Left ventricle myocardium inferior (tissue), 1 donor: ENCODE data around the gene PRR23A. TPM values are rescaled to one million over a fixed set of nuclear protein-coding genes. Genes with fewer than 3 reads are reported as not detected.

ENCODE experiments used
- DNase-seq: peaks from one replicate; pipeline ENCODE4 v3.0.0-alpha.2; 2020
- H3K27ac ChIP-seq: fragments of 200-600 bp; replicated peaks from 2 replicates; pipeline ENCODE4 v1.8.0; 2021
- H3K27me3 ChIP-seq: fragments of 200-600 bp; 2 replicates; pipeline ENCODE4 v1.8.0; 2021; ENCODE audit warnings: low read depth
- H3K36me3 ChIP-seq: fragments of 200-600 bp; 2 replicates; pipeline ENCODE4 v1.8.0; 2021
- H3K4me1 ChIP-seq: fragments of 200-600 bp; 2 replicates; pipeline ENCODE4 v1.8.0; 2021
- H3K4me3 ChIP-seq: fragments of 200-600 bp; 2 replicates; pipeline ENCODE4 v1.8.0; 2021; ENCODE audit warnings: mild to moderate bottlenecking, moderate library complexity
- H3K9me3 ChIP-seq: fragments of 200-600 bp; replicated peaks from 2 replicates; pipeline ENCODE4 v1.8.0; 2021
- intact Hi-C: fragments of 100-400 bp; cut with micrococcal nuclease; formaldehyde crosslinking; loops from one replicate; pipeline ENCODE4 v1.11.0; 2022
- total RNA-seq: library from RNA; stranded (reverse); fragmentation: NEBNext Ultra II Directional; extraction: Animal tissue kit (Norgen Biotek cat#: 25700); gene quantifications from one replicate; pipeline ENCODE4 v1.2.1, GENCODE V29; 2021
- TF ChIP-seq, protein P1 (sequence below): fragments of 200-600 bp; IDR thresholded peaks from 2 replicates; pipeline ENCODE4 v1.8.0; 2021; ENCODE audit warnings: antibody characterized with exemption, mild to moderate bottlenecking, borderline replicate concordance
- donor health status: DM: no; HTN: yes; CAD: no; lungs with severe emphysema.

The PRR23A gene
- total RNA-seq, 1 donor from 2014 or later: not detected

DNA sequence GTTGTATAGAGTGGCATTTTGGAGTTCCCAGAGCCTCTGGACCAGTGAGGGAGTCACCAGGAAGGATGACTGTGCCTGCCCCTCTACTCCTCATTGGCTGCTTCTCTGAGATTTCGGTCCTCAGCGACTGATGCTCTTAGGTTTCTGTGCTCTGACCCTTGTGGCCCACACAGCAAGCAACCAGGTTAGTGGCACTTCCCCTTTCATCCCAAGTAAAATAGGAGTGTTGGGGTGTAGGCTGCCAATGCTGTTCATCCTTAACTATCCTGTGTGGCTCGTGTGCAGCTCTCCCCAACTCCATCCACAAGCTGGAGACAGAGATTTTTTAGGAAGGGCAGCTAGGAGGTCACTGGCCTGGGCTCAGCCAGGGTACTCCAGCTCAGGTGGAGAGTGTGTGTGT lies 21.3 kb downstream of the PRR23A start:
- H3K4me1 ChIP-seq: no peaks in the 10 kb centered on the region
- H3K27ac ChIP-seq: no peak overlapping the region
- TF ChIP-seq, protein P1, sequence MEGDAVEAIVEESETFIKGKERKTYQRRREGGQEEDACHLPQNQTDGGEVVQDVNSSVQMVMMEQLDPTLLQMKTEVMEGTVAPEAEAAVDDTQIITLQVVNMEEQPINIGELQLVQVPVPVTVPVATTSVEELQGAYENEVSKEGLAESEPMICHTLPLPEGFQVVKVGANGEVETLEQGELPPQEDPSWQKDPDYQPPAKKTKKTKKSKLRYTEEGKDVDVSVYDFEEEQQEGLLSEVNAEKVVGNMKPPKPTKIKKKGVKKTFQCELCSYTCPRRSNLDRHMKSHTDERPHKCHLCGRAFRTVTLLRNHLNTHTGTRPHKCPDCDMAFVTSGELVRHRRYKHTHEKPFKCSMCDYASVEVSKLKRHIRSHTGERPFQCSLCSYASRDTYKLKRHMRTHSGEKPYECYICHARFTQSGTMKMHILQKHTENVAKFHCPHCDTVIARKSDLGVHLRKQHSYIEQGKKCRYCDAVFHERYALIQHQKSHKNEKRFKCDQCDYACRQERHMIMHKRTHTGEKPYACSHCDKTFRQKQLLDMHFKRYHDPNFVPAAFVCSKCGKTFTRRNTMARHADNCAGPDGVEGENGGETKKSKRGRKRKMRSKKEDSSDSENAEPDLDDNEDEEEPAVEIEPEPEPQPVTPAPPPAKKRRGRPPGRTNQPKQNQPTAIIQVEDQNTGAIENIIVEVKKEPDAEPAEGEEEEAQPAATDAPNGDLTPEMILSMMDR: no peak
- intact Hi-C loops: no loop called here
- H3K4me3 ChIP-seq: no peak overlapping the region
- no peaks in the 10 kb centered on the region for H3K9me3 ChIP-seq
- no peak for DNase-seq
- H3K27me3 ChIP-seq: peaks cover 36% of the 10 kb centered on the region
- H3K36me3 ChIP-seq: no peaks in the 10 kb centered on the region

- no peaks in the 10 kb centered on the region for H3K9me3 ChIP-seq
- no peaks in the 10 kb centered on the region for H3K36me3 ChIP-seq
- H3K27ac ChIP-seq: no peak overlapping the region
- no peak for DNase-seq
- intact Hi-C loops: no loop called here
- no peaks in the 10 kb centered on the region for H3K4me1 ChIP-seq
- H3K27me3 ChIP-seq: peaks cover 19% of the 10 kb centered on the region
- H3K4me3 ChIP-seq: no peak overlapping the region
- TF ChIP-seq, protein P1: no peak
Observed at GRCh38 chr3:138976047-138976446, 30.0 kb downstream of the PRR23A start.

DNA sequence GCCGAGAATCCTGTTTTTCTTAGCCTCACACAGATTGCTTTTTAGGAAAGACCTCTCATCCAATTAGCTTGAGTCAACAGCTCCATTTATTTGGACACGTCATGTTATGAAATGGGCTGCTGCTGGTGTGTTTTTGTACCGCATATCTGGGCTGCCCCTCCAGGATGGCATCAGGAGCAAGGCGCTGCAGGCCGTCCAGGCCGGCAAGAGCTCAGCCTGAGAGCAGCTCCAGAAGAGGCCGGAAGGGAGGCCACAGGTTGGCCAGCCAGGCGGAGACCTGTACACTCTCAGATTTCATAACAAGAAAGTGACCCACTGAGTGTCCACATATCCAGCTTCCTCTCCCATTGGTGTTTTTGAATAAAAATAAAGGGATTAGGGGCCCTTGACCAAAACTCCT lies 30.7 kb downstream of the PRR23A start:
- Histone ChIP-seq H3K27me3 (peaks cover 24% of the 10 kb centered on the region), H3K4me3 (no peak overlapping the region), H3K27ac (no peak overlapping the region), H3K4me1 (no peaks in the 10 kb centered on the region), H3K9me3 (no peaks in the 10 kb centered on the region), H3K36me3 (no peaks in the 10 kb centered on the region)
- TF ChIP-seq, protein P1: no peak
- DNase-seq: no peak
- intact Hi-C loops: no loop called here

GRCh38 chr3:138974462-138974861 lies 31.6 kb downstream of the PRR23A start:
- intact Hi-C loops: no loop called here
- no peak for DNase-seq

GRCh38 chr3:138972941-138973340 lies 33.1 kb downstream of the PRR23A start:
- intact Hi-C loops: no loop called here
- H3K27me3 ChIP-seq: peaks cover 48% of the 10 kb centered on the region
- H3K27ac ChIP-seq: no peak overlapping the region
- no peak overlapping the region for H3K4me3 ChIP-seq
- no peaks in the 10 kb centered on the region for H3K36me3 ChIP-seq
- no peaks in the 10 kb centered on the region for H3K9me3 ChIP-seq
- TF ChIP-seq, protein P1: no peak
- DNase-seq: no peak
- H3K4me1 ChIP-seq: no peaks in the 10 kb centered on the region

More at GRCh38 chr3:138974462-138974861, 31.6 kb downstream of the PRR23A start:
- Histone ChIP-seq H3K9me3 (no peaks in the 10 kb centered on the region), H3K27me3 (peaks cover 33% of the 10 kb centered on the region), H3K4me1 (no peaks in the 10 kb centered on the region), H3K4me3 (no peak overlapping the region), H3K36me3 (no peaks in the 10 kb centered on the region), H3K27ac (no peak overlapping the region)
- TF ChIP-seq, protein P1: no peak
